CD4-positive, alpha-beta memory T cell (primary cell): ENCODE measurements around the gene TMEM41B. TPM values are rescaled to one million over a fixed set of nuclear protein-coding genes. Genes with fewer than 3 reads are reported as not detected.
"Not testable (repeated sequence)": the region's sequence is repeated elsewhere in the genome, so short reads cannot be mapped to it uniquely, and the experiment has no call there.

Experiments
- CTCF ChIA-PET: fragments of 350-600 bp; sonication (Branson Sonifier 250); formaldehyde crosslinking; loops from one replicate; lab custom pipeline; 2021; ENCODE audit warnings: inconsistent platforms; ENCODE audit not compliant: partially characterized antibody; lab: Charles Lee
- POLR2A ChIA-PET: fragments of 350-600 bp; sonication (Branson Sonifier 250); formaldehyde crosslinking; loops from one replicate; lab custom pipeline; 2021; ENCODE audit not compliant: partially characterized antibody; lab: Charles Lee
- DNase-seq, 5 donors: peaks; one replicate each; pipeline versions ENCODE4 v3.0.0 to v3.0.0-alpha.2; 2020 to 2022; ENCODE audit warnings: mixed read lengths in 1 of 5
- H3K27ac ChIP-seq: one replicate; pipeline ENCODE4 v1.7.0; 2013; ENCODE audit warnings: low read depth, low read length
- H3K27me3 ChIP-seq: 2 replicates; pipeline ENCODE4 v1.7.0; 2013; ENCODE audit warnings: mild to moderate bottlenecking, low read length, moderate library complexity; ENCODE audit not compliant: insufficient read depth
- H3K36me3 ChIP-seq: 2 replicates; pipeline ENCODE4 v1.7.0; 2013; ENCODE audit warnings: mild to moderate bottlenecking, low read length, moderate library complexity; ENCODE audit not compliant: insufficient read depth
- H3K4me1 ChIP-seq: 2 replicates; pipeline ENCODE4 v1.7.0; 2013; ENCODE audit warnings: mild to moderate bottlenecking, low read length, moderate library complexity; ENCODE audit not compliant: insufficient read depth
- H3K4me3 ChIP-seq, 2 donors: one replicate each; pipeline ENCODE4 v1.7.0; 2013; ENCODE audit warnings: low read length in 2 of 2, mild to moderate bottlenecking in 1 of 2
- H3K9me3 ChIP-seq, 2 donors: one replicate each; pipeline ENCODE4 v1.7.0; 2013; ENCODE audit warnings: low read length in 2 of 2, control low read depth in 1 of 2; ENCODE audit not compliant: control insufficient read depth in 1 of 2
- H3K27ac Mint-ChIP-seq, 7 donors: one replicate each; pipeline ENCODE4 v1.8.0; 2020 to 2021; ENCODE audit warnings: mixed read lengths in 7 of 7, mild to moderate bottlenecking in 6 of 7, inconsistent platforms in 3 of 7, moderate library complexity in 3 of 7
- H3K27me3 Mint-ChIP-seq, 2 donors: one replicate each; pipeline ENCODE4 v1.8.0; 2020 to 2021; ENCODE audit warnings: mixed read lengths in 2 of 2
- H3K36me3 Mint-ChIP-seq, 2 donors: one replicate each; pipeline ENCODE4 v1.8.0; 2020 to 2021; ENCODE audit warnings: mixed read lengths in 2 of 2, inconsistent platforms in 1 of 2, mild to moderate bottlenecking in 1 of 2
- H3K4me1 Mint-ChIP-seq, 4 donors: one replicate each; pipeline ENCODE4 v1.8.0; 2020 to 2021; ENCODE audit warnings: mixed read lengths in 4 of 4, mild to moderate bottlenecking in 1 of 4
- H3K4me3 Mint-ChIP-seq, 8 donors: one replicate each; pipeline ENCODE4 v1.8.0; 2020 to 2021; ENCODE audit warnings: mixed read lengths in 8 of 8, mild to moderate bottlenecking in 7 of 8, moderate library complexity in 6 of 8, inconsistent platforms in 3 of 8
- H3K9me3 Mint-ChIP-seq, 8 donors: one replicate each; pipeline ENCODE4 v1.8.0; 2020 to 2021; ENCODE audit warnings: mixed read lengths in 8 of 8, mild to moderate bottlenecking in 5 of 8, inconsistent platforms in 3 of 8, moderate library complexity in 1 of 8
- intact Hi-C: fragments of 100-400 bp; cut with micrococcal nuclease; formaldehyde crosslinking; loops from one replicate; pipeline ENCODE4 v1.15.1; 2023
- polyA plus RNA-seq, 2 donors: library from polyadenylated mRNA; unstranded; fragments of 300-500 nt; fragmentation: Illumina TruSeq; gene quantifications; one replicate each; pipeline ENCODE4 v1.2.3, GENCODE V29; 2021
- total RNA-seq, 2 experiments: library from RNA; stranded (reverse); gene quantifications; one replicate each; pipeline ENCODE4 v1.2.3, GENCODE V29; 2021

The TMEM41B gene
- total and polyA plus RNA-seq, 4 experiments from 2014 or later = 6.2 to 54.7 (median 31.3) TPM

DNA sequence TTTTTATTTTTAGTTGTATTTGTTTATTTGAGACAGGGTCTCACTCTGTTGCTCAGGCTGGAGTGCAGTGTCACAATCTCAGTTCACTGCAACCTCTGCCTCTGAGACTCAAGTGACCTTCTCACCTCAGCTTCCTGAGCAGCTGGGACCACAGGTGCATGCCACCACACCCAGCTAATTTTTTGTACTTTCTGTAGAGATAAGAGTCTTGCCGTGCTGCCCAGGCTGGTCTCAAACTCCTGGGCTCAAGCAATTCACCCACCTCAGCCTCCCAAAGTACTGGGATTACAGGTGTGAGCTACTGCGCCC lies 53.6 kb downstream of the TMEM41B start:
- H3K9me3 Mint-ChIP-seq = not testable (repeated sequence)
- POLR2A ChIA-PET = interaction anchor here (0.9 to 6.6 kb wide), 5 partner anchors 11 to 200 kb away, joined by 3 to 49 read pairs (median 9); partner anchors contain the start of gene ZNF143

DNA sequence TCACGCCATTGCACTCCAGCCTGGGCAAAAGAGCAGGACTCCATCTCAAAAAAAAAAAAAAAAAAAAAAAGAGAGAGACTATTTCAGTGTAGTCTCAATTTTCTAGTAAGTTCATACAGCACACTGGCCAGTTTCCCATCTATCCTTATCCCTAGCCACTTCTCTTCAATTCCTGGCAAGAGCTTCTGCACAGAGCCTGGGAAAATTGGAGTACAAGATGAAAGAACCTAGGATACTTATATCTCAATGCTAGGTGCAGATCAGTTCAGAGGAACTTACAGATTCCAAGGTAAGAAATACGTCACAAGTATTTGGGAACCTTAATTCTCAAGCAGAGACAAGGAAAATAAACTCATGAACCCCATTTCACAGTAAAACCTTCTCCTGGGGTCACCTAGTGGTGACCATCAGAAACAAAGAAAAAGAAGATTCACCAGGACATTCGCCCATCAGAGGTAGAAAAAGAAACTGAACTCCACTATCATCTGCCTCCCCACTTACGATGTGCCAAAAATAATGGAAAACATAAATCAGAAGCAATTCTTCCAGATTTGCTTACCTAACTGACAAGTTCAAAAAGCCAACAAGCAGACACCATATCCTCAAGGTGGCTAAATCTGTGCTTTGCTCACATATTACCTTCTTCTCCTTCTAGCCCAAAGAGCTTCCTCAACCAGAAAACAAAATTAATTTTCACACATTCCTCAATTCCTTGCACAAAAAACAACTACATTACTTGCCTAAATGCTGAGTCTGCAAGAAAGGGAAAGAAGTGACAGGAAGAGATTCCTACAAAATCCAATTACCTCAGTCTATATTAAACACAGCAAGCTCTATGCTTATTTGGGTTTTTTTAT lies 54.2 kb downstream of the TMEM41B start:
- H3K4me3 ChIP-seq = no peak overlapping the region
- H3K36me3 Mint-ChIP-seq = peaks cover 7 to 8% of the 10 kb centered on the region in 2 donors
- H3K27ac Mint-ChIP-seq = peak overlapping the region in 4 of 7 donors; percentile 6 to 72 (median 40)

More for the DNA sequence above, 53.6 kb downstream of the TMEM41B start:
- intact Hi-C loops = loop anchor here (5.0 kb wide), 1 partner anchor 48 kb away; no protein-coding TSS in a partner anchor
- H3K27me3 ChIP-seq, H3K27me3 Mint-ChIP-seq, H3K36me3 Mint-ChIP-seq, H3K4me3 ChIP-seq, H3K27ac ChIP-seq, H3K36me3 ChIP-seq, H3K9me3 ChIP-seq: not testable (repeated sequence)
- DNase-seq = peak in 2 of 5 donors; percentile 26 to 44
- H3K4me3 Mint-ChIP-seq = peak overlapping the region in 7 of 8 donors; percentile 51 to 85 (median 76)
- peaks cover 34 to 51% (median 42%) of the 10 kb centered on the region in 4 donors for H3K4me1 Mint-ChIP-seq
- CTCF ChIA-PET = interaction anchor here (1.0 to 1.1 kb wide), 4 partner anchors 14 to 246 kb away, joined by 3 to 5 read pairs (median 3); no protein-coding TSS in a partner anchor
- H3K4me1 ChIP-seq = peaks cover 40% of the 10 kb centered on the region
- peak overlapping the region in 5 of 7 donors; percentile 6 to 81 (median 69) for H3K27ac Mint-ChIP-seq

DNA sequence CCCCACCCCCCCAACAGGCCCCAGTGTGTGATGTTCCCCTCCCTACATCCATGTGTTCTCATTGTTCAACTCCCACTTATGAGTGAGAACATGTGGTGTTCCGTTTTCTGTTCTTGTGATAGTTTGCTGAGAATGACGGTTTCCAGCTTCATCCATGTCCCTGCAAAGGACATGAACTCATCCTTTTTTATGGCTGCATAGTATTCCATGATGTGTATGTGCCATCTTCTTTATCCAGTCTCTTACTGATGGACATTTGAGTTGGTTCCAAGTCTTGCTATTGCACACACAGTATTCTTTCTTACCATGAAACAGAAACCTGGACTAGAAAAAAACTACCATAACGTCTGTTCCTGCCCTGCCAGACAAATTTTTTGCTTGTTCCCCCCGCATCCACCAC lies 56.1 kb downstream of the TMEM41B start:
- H3K4me1 Mint-ChIP-seq = peaks cover 29 to 47% (median 40%) of the 10 kb centered on the region in 4 donors
- not testable (repeated sequence) for H3K4me3 Mint-ChIP-seq

More for the DNA sequence above, 54.2 kb downstream of the TMEM41B start:
- Histone ChIP-seq H3K9me3 (no peaks in the 10 kb centered on the region), H3K4me1 (peaks cover 36% of the 10 kb centered on the region), H3K27me3 (no peaks in the 10 kb centered on the region), H3K27ac (no peak overlapping the region), H3K36me3 (no peaks in the 10 kb centered on the region)
- ChIA-PET CTCF (interaction anchor here (0.7 to 1.1 kb wide), 6 partner anchors 10 to 246 kb away, joined by 3 to 5 read pairs (median 3); no protein-coding TSS in a partner anchor), POLR2A (interaction anchor here (0.9 to 6.6 kb wide), 5 partner anchors 10 to 200 kb away, joined by 3 to 49 read pairs (median 9); partner anchors contain the start of gene ZNF143)
- no peaks in the 10 kb centered on the region for H3K9me3 Mint-ChIP-seq
- DNase-seq = no peak
- intact Hi-C loops = loop anchor here (5.0 kb wide), 1 partner anchor 48 kb away; no protein-coding TSS in a partner anchor
- peak overlapping the region; percentile 4 to 85 (median 56) for H3K4me3 Mint-ChIP-seq
- H3K27me3 Mint-ChIP-seq = no peaks in the 10 kb centered on the region
- peaks cover 34 to 49% (median 40%) of the 10 kb centered on the region in 4 donors for H3K4me1 Mint-ChIP-seq

DNA sequence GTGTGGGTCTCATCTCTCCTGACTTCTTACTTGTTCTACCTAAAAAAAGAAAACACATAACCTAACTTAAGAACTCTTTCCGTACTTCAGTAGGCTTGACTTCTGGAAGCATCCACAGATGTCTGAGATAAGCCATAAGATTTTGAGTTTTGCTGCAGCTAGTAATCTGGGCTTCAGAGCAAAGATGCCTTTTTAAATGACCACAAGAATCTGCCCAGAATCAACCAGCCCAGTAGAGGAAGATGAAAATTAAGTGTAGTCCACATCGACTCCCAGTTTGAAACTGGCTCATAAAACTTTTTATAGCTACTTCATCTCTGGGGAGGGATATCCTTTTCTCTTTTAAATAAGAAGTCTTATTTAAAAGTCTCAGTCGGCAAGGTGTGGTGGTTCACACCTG lies 60.0 kb downstream of the TMEM41B start:
- H3K36me3 Mint-ChIP-seq = peaks cover 4 to 7% of the 10 kb centered on the region in 2 donors
- Histone ChIP-seq H3K36me3 (no peaks in the 10 kb centered on the region), H3K27me3 (no peaks in the 10 kb centered on the region), H3K4me3 (no peak overlapping the region), H3K27ac (no peak overlapping the region), H3K9me3 (no peaks in the 10 kb centered on the region), H3K4me1 (peaks cover 42% of the 10 kb centered on the region)
- intact Hi-C loops = loop anchor here (5.0 kb wide), 1 partner anchor 47 kb away; no protein-coding TSS in a partner anchor
- H3K4me3 Mint-ChIP-seq = no peak overlapping the region
- peaks cover 24 to 52% (median 42%) of the 10 kb centered on the region in 4 donors for H3K4me1 Mint-ChIP-seq
- no peak for DNase-seq
- H3K27ac Mint-ChIP-seq = peak overlapping the region in 1 of 7 donors; percentile 42
- ChIA-PET POLR2A (interaction anchor here (1.0 kb wide), 1 partner anchor 10 kb away, joined by 4 read pairs; the partner anchor contains the start of gene DENND5A), CTCF (interaction anchor here (0.6 to 1.5 kb wide), 2 partner anchors 9 to 21 kb away, joined by 3 read pairs; no protein-coding TSS in a partner anchor)
- no peaks in the 10 kb centered on the region for H3K27me3 Mint-ChIP-seq
- H3K9me3 Mint-ChIP-seq = no peaks in the 10 kb centered on the region

More for the DNA sequence above, 56.1 kb downstream of the TMEM41B start:
- H3K27ac ChIP-seq, H3K4me3 ChIP-seq, H3K27ac Mint-ChIP-seq, H3K27me3 ChIP-seq, H3K27me3 Mint-ChIP-seq, intact Hi-C loops, DNase-seq, H3K9me3 Mint-ChIP-seq, POLR2A ChIA-PET, H3K9me3 ChIP-seq, H3K36me3 Mint-ChIP-seq, H3K36me3 ChIP-seq: not testable (repeated sequence)
- H3K4me1 ChIP-seq = peaks cover 42% of the 10 kb centered on the region
- CTCF ChIA-PET = interaction anchor here (0.7 kb wide), 1 partner anchor 12 kb away, joined by 3 read pairs; no protein-coding TSS in a partner anchor

DNA sequence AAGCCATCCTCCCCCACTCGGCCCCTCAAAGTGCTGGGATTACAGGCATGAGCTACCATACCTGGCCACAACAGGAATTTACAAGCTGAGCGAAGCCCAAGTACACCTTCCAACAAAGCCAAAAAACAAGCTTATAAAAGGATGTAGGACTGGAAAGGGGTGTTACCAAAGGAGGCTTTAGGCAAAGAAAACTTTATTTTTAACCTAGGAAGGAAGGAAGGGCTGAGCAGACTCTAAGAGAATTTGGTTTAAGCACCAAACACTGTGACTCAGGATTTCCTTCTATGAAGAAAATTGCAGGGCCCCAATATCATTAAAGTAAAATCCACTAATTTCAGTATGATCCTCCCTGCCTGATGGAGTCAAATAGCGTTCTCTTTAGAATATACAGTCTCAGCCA lies 61.3 kb downstream of the TMEM41B start:
- Histone ChIP-seq H3K4me3 (no peak overlapping the region), H3K27me3 (no peaks in the 10 kb centered on the region), H3K36me3 (no peaks in the 10 kb centered on the region), H3K4me1 (peaks cover 55% of the 10 kb centered on the region), H3K27ac (no peak overlapping the region), H3K9me3 (no peaks in the 10 kb centered on the region)
- CTCF ChIA-PET = interaction anchor here (1.5 to 1.6 kb wide), 2 partner anchors 8 to 22 kb away, joined by 3 to 4 read pairs; no protein-coding TSS in a partner anchor
- H3K4me1 Mint-ChIP-seq = peaks cover 28 to 65% (median 44%) of the 10 kb centered on the region in 4 donors
- H3K36me3 Mint-ChIP-seq = peaks cover under 1 to 4% of the 10 kb centered on the region in 2 donors
- POLR2A ChIA-PET = no interaction called here
- H3K9me3 Mint-ChIP-seq = no peaks in the 10 kb centered on the region
- peak overlapping the region; percentile 51 to 82 (median 64) for H3K27ac Mint-ChIP-seq
- no peak for DNase-seq
- H3K4me3 Mint-ChIP-seq = peak overlapping the region in 2 of 8 donors; percentile 15 to 20
- H3K27me3 Mint-ChIP-seq = no peaks in the 10 kb centered on the region
- intact Hi-C loops = loop anchor here (5.0 kb wide), 1 partner anchor 46 kb away; no protein-coding TSS in a partner anchor

DNA sequence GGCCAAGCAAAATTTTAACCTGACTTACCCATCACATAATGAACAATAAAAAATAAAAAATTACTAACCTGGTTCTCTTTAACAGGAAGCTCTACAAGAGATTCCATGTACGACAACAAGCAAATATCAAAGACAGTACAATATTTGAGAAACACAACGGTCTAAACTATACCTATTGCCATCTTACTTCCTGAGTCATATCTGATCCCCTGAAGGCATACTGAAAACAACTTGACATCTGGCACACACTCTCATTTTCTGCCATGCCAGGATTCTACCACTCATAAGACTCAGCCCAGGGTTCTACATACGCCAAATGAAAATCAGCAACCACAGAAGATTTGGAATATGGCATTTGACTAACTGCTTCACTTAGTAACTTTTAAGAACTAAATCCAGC lies 63.1 kb downstream of the TMEM41B start:
- Mint-ChIP-seq H3K36me3 (peaks cover 0 to 4% of the 10 kb centered on the region in 2 donors), H3K9me3 (no peaks in the 10 kb centered on the region), H3K4me3 (peak overlapping the region in 7 of 8 donors; percentile 37 to 82 (median 65)), H3K27ac (peak overlapping the region; percentile 49 to 94 (median 80)), H3K4me1 (peaks cover 32 to 74% (median 49%) of the 10 kb centered on the region in 4 donors), H3K27me3 (no peaks in the 10 kb centered on the region)
- intact Hi-C loops = loop anchor here (2.0 to 5.0 kb wide), 2 partner anchors 29 to 44 kb away; no protein-coding TSS in a partner anchor
- CTCF ChIA-PET = interaction anchor here (0.6 to 1.2 kb wide), 5 partner anchors 13 to 71 kb away, joined by 3 to 5 read pairs (median 3); no protein-coding TSS in a partner anchor
- peak in 3 of 5 donors; percentile 13 to 28 (median 26) for DNase-seq
- H3K9me3 ChIP-seq = no peaks in the 10 kb centered on the region
- no peaks in the 10 kb centered on the region for H3K27me3 ChIP-seq
- H3K36me3 ChIP-seq = no peaks in the 10 kb centered on the region
- H3K27ac ChIP-seq = no peak overlapping the region
- POLR2A ChIA-PET = interaction anchor here (0.9 to 3.5 kb wide), 7 partner anchors 9 to 134 kb away, joined by 3 to 19 read pairs (median 7); partner anchors contain the start of genes DENND5A and TMEM41B
- peaks cover 72% of the 10 kb centered on the region for H3K4me1 ChIP-seq
- no peak overlapping the region for H3K4me3 ChIP-seq
